Hematopoietic multipotent progenitor cell treated with erythropoietin and hydrocortisone succinate and interleukin-3 and kit ligand, for 4 days (in vitro differentiated cells): Measurements from ENCODE around the gene DUSP10.

ENCODE experiments used
- DNase-seq: peaks from one replicate; pipeline ENCODE4 v3.0.0-alpha.2; 2015

DUSP10 gene

GRCh38 chr1:221728037-221728505 is 13.8 kb downstream of the DUSP10 start:
- DNase-seq = no peak

GRCh38 chr1:221727146-221728036 is 14.5 kb downstream of the DUSP10 start:
- no peak for DNase-seq

- peak; percentile 64 for DNase-seq
Observed at GRCh38 chr1:221725735-221726672, 15.9 kb downstream of the DUSP10 start.

- no peak for DNase-seq
Observed at GRCh38 chr1:221724931-221725605, 16.8 kb downstream of the DUSP10 start.

- DNase-seq = no peak
Observed at GRCh38 chr1:221723848-221724236, 18.0 kb downstream of the DUSP10 start.

- no peak for DNase-seq
Observed at GRCh38 chr1:221723018-221723847, 18.7 kb downstream of the DUSP10 start.

GRCh38 chr1:221722254-221723017 is 19.5 kb downstream of the DUSP10 start:
- no peak for DNase-seq

- DNase-seq = no peak
Observed at GRCh38 chr1:221720545-221720944, 21.3 kb downstream of the DUSP10 start.

GRCh38 chr1:221719987-221720386 is 21.9 kb downstream of the DUSP10 start:
- no peak for DNase-seq

- no peak for DNase-seq
Observed at GRCh38 chr1:221719278-221719597, 22.7 kb downstream of the DUSP10 start.

- DNase-seq = no peak
Observed at GRCh38 chr1:221718381-221719277, 23.3 kb downstream of the DUSP10 start.

GRCh38 chr1:221717485-221717853 is 24.4 kb downstream of the DUSP10 start:
- DNase-seq = no peak

GRCh38 chr1:221716713-221717484 is 25.0 kb downstream of the DUSP10 start:
- peak; percentile 80 for DNase-seq

- no peak for DNase-seq
Observed at GRCh38 chr1:221715321-221716169, 26.3 kb downstream of the DUSP10 start.

GRCh38 chr1:221714227-221715152 is 27.4 kb downstream of the DUSP10 start:
- no peak for DNase-seq

GRCh38 chr1:221712776-221713431 is 29.0 kb downstream of the DUSP10 start:
- peak; percentile 93 for DNase-seq

GRCh38 chr1:221712198-221712684 is 29.6 kb downstream of the DUSP10 start:
- DNase-seq = peak; percentile 83
